ENCODE measurements around the gene PDCD6IP. TPM values are rescaled to one million over a fixed set of nuclear protein-coding genes. Genes with fewer than 3 reads are reported as not detected.
"Not testable (repeated sequence)": the region's sequence is repeated elsewhere in the genome, so short reads cannot be mapped to it uniquely, and the experiment has no call there.

The PDCD6IP gene
- total RNA-seq, 4 donors from 2014 or later = 105 to 424 (median 167) TPM

DNA sequence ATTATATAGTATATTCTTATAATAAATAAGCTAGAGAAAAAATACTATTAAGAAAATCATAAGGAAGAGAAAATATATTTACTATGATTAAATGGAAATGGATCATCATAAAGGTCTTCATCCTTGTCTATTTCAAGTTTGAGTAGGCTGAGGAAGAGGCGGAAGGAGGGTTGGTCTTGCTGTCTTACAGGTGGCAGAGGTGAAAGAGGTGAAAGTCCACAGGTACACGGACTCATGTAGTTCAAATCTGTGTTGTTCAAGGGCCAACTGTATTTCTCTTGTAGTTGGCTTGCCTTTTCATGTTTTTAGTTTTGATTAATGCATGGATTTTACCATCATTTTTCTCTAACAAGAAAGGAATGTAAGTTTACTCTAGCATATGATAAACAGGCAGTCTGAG, 41.7 kb downstream of the PDCD6IP start:
- no peak overlapping the region for H3K27ac ChIP-seq
- TF ChIP-seq, protein P1, sequence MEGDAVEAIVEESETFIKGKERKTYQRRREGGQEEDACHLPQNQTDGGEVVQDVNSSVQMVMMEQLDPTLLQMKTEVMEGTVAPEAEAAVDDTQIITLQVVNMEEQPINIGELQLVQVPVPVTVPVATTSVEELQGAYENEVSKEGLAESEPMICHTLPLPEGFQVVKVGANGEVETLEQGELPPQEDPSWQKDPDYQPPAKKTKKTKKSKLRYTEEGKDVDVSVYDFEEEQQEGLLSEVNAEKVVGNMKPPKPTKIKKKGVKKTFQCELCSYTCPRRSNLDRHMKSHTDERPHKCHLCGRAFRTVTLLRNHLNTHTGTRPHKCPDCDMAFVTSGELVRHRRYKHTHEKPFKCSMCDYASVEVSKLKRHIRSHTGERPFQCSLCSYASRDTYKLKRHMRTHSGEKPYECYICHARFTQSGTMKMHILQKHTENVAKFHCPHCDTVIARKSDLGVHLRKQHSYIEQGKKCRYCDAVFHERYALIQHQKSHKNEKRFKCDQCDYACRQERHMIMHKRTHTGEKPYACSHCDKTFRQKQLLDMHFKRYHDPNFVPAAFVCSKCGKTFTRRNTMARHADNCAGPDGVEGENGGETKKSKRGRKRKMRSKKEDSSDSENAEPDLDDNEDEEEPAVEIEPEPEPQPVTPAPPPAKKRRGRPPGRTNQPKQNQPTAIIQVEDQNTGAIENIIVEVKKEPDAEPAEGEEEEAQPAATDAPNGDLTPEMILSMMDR (IDR thresholded peaks at IDR 0.05) = no peak
- no peak for TF ChIP-seq POLR2A (IDR thresholded peaks at IDR 0.05)
- peaks cover 10% of the 10 kb centered on the region in 2 donors for H3K36me3 ChIP-seq
- 88 to 98% methylated on average over 2 of the region's 2 CpGs for WGBS, 2 donors
- no peak overlapping the region for H3K4me3 ChIP-seq (replicated peaks in 1 of 3)
- no peaks in the 10 kb centered on the region for H3K27me3 ChIP-seq
- no peak for DNase-seq
- H3K4me1 ChIP-seq = no peaks in the 10 kb centered on the region
- intact Hi-C loops (cut with DNase I) = no loop called here
- no peaks in the 10 kb centered on the region for H3K9me3 ChIP-seq

DNA sequence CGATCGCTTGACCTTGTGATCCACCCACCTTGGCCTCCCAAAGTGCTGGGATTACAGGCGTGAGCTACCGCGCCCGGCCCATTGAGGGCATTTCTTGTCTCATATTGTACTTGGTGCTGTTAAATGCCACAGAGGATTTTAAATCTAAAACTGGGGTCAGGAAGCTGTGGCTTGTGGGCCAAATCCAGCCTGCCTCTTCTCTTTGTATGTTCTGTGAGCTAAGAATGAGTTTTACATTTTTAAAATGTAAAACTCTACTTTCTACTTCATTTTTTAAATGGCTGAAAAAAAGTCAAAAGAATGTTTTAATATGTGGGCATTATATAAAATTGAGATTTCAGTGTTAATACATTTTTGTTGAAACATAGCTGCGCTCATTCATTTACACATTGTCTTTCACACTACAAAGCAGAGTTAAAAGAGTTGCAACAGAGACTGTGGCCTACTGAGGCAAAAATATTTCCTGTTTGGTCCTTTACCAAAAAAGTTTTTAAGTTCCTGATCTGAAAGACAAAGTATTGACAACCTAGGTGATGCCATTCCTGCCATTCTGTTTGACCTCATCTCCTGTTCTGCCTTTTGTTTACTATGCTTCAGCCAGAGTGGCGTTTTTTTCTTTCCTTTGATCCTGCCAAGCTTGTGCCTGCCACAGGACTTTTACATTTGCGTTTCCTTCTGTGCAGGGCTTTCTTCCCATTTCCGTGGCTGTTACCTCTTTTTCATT, 50.4 kb downstream of the PDCD6IP start:
- WGBS, 2 donors = 88 to 89% methylated on average over 10 of the region's 10 CpGs
- H3K4me1 ChIP-seq = no peaks in the 10 kb centered on the region
- no peak overlapping the region for H3K4me3 ChIP-seq (replicated peaks in 1 of 3)
- intact Hi-C loops (cut with DNase I) = no loop called here
- H3K36me3 ChIP-seq = peaks cover 7 to 10% of the 10 kb centered on the region in 2 donors
- DNase-seq = no peak
- no peak for TF ChIP-seq POLR2A (IDR thresholded peaks at IDR 0.05)
- TF ChIP-seq, protein P1 (IDR thresholded peaks at IDR 0.05) = no peak
- H3K27me3 ChIP-seq = no peaks in the 10 kb centered on the region
- H3K9me3 ChIP-seq = no peaks in the 10 kb centered on the region
- H3K27ac ChIP-seq = no peak overlapping the region

DNA sequence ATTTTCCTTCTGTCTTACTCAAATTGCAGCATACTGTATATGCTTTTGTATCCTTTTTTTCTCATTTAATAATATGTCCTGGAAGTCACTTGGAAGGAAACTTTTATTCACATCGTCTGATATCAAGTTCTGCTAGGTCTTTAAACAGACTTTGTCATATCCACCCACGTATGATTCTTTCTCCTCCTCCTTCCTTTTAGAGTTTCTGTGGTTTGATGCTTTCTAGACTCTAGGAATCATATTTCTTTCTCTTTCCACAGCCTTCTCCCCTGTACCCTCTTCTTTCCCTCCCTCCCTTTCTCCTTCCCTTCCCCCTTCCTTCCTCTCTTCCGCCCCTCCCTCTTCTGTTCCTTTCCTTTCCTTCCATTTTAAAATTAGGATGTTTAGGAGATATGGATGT, 52.2 kb downstream of the PDCD6IP start:
- intact Hi-C loops (cut with DNase I); DNase-seq; H3K4me1 ChIP-seq; H3K27ac ChIP-seq; H3K9me3 ChIP-seq; H3K27me3 ChIP-seq; H3K4me3 ChIP-seq (replicated peaks in 1 of 3): not testable (repeated sequence)
- WGBS, 2 donors = 76 to 86% methylated on average over 3 of the region's 3 CpGs
- peaks cover 4 to 10% of the 10 kb centered on the region in 2 donors for H3K36me3 ChIP-seq

DNA sequence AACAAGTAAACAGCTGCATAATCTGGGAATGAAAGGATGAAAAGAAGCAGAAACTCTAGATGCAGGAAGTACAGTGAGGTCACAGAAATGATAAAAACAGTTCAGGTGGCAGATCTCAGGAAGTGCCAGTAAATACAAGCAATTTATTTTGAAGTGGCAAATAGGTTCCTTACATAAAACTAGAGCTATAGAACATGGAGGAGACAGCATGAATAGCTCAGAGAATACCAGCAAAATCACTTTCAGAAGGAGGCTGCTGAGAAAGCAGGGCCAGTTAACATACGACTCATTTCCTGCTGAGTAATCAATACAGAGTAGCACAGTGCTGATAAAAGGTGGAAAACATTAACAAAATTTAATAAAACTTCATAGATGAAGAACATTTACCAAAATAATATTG, 57.0 kb downstream of the PDCD6IP start:
- H3K27ac ChIP-seq; DNase-seq; H3K9me3 ChIP-seq; intact Hi-C loops (cut with DNase I); H3K27me3 ChIP-seq; H3K4me3 ChIP-seq (replicated peaks in 1 of 3); H3K4me1 ChIP-seq: not testable (repeated sequence)
- peaks cover 25 to 28% of the 10 kb centered on the region in 2 donors for H3K36me3 ChIP-seq
- 87 to 90% methylated on average over 1 of the region's 1 CpG for WGBS, 2 donors

DNA sequence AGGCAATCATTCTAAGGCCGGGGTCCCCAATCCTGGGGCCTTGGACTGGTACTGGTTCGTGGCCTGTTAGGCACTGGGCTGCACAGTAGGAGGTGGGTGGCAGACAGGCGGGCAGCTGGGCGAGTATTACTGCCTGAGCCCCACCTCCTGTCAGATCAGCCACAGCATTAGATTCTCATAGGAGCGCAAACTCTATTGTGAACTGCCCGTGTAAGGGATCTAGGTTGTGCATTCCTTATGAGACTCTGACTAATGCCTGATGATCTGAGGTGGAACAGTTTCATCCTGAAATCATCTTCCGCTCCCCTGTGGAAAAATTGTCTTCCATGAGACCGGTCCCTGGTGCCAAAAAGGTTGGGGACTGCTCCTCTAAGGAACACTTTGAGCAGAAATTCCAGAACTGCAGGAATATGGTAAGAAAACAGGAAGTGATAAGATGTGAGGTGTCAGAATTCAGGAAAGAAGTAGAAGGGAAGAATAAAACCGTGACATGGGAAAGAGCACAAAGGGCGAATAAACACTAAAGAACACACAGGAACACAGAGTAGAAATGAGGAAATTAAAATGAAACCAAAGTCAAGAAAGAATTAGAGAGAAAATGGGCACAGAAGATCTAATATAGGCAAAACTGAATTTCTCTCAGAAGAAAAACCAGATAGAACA, 57.6 kb downstream of the PDCD6IP start:
- H3K27ac ChIP-seq = no peak overlapping the region
- no peak overlapping the region for H3K4me3 ChIP-seq (replicated peaks in 1 of 3)
- H3K36me3 ChIP-seq = peaks cover 25 to 30% of the 10 kb centered on the region in 2 donors
- no peaks in the 10 kb centered on the region for H3K4me1 ChIP-seq
- no peaks in the 10 kb centered on the region for H3K27me3 ChIP-seq
- DNase-seq = no peak
- 83 to 91% methylated on average over 10 of the region's 10 CpGs for WGBS, 2 donors
- intact Hi-C loops (cut with DNase I) = no loop called here
- no peak for TF ChIP-seq POLR2A (IDR thresholded peaks at IDR 0.05)
- TF ChIP-seq, protein P1 (IDR thresholded peaks at IDR 0.05) = no peak
- no peaks in the 10 kb centered on the region for H3K9me3 ChIP-seq

DNA sequence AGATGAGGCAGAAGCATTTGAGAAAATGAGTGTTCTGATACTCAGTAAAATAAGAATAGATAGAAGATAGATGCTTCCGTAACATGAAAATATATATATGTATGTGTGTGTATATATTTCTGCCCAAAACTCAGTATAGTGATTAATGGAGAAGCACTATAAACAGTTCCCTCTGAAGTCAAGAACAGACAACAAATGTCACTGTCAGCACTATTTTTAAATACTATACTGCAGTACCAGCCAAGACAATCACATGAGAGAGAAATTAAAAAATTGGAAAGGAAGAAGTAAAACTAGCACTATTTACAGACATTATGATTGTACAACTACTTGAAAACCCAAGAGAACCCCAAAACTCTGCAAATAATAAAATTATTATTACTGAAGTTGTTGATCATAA, 59.3 kb downstream of the PDCD6IP start:
- H3K36me3 ChIP-seq = peaks cover 25 to 30% of the 10 kb centered on the region in 2 donors
- H3K27ac ChIP-seq; H3K4me1 ChIP-seq; H3K4me3 ChIP-seq (replicated peaks in 1 of 3); DNase-seq; intact Hi-C loops (cut with DNase I); H3K27me3 ChIP-seq; H3K9me3 ChIP-seq: not testable (repeated sequence)
- WGBS, 2 donors = 98 to 100% methylated on average over 1 of the region's 1 CpG
